Measurements from ENCODE around the gene LYRM4. TPM values are rescaled to one million over a fixed set of nuclear protein-coding genes. Genes with fewer than 3 reads are reported as not detected.

The LYRM4 gene
- polyA plus RNA-seq, 1 donor (not counting 4 experiments of a cell fraction or from before 2014, with no cell fraction given), result 41.1 TPM

DNA sequence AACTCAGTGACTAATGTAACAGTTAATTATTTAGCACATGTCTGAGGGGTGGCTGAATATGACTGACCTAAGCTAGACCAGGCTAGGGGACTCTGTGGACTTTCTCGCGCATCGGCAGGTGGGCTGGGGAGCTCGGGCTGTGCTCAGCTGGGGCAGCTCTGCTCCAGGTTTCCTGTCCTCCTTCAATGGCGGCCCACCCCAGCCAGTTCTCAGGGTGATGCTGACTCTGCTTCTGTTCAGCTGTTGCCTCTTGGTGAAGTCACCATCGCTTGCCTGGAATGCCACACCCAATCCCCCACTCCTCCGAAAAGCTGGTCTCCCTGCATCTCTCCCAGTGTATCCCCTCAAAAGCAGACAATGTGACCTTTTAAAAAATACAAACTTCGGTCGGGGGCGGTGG, 155.6 kb downstream of the LYRM4 start:
- Histone ChIP-seq H4K20me1 (ENCODE audit: control insufficient read depth, extremely low read depth, insufficient read depth, low read length) (no peaks in the 10 kb centered on the region), H3K9me1 (ENCODE audit: control insufficient read depth, extremely low read depth, insufficient read depth, low read length) (no peaks in the 10 kb centered on the region), H3K36me3 (ENCODE audit: control insufficient read depth in 2 of 2, extremely low read depth in 1 of 2, insufficient read depth in 2 of 2, low read length in 2 of 2) (no peaks in the 10 kb centered on the region), H2AFZ (ENCODE audit: control insufficient read depth, low read length) (no peak overlapping the region), H3K4me3 (ENCODE audit: control insufficient read depth in 2 of 3, extremely low read depth in 1 of 3, insufficient read depth in 2 of 3, low read depth in 1 of 3, low read length in 3 of 3) (no peak overlapping the region), H3K9me3 (ENCODE audit: control insufficient read depth, low read depth, low read length) (no peaks in the 10 kb centered on the region), H3K4me2 (ENCODE audit: control insufficient read depth, extremely low read depth, insufficient read depth, low read depth, low read length) (no peak overlapping the region), H3K27ac (ENCODE audit: control insufficient read depth, insufficient read depth, low read length) (no peak overlapping the region), H3K4me1 (ENCODE audit: control insufficient read depth, extremely low read depth, insufficient read depth, low read length) (no peaks in the 10 kb centered on the region), H3K27me3 (ENCODE audit: control insufficient read depth, extremely low read depth, insufficient read depth, low read length) (no peaks in the 10 kb centered on the region), H3K79me2 (ENCODE audit: control insufficient read depth, insufficient read depth, low read length) (no peaks in the 10 kb centered on the region), H3K9ac (ENCODE audit: control insufficient read depth, extremely low read depth, insufficient read depth, low read length) (no peak overlapping the region)
- dilution Hi-C loops (cut with MboI; ENCODE audit: extremely low pct_ligation_motif_present, low sequenced_read_pairs), result no loop called here
- FAIRE-seq (no peak), DNase-seq (ENCODE audit: low read depth, low spot score) (no peak)
- TF ChIP-seq EZH2 (IDR thresholded peaks at IDR 0.05; ENCODE audit: low read length), result no peak
- TF ChIP-seq CTCF (optimal IDR thresholded peaks at IDR 0.05 in 1 of 3, IDR thresholded peaks at IDR 0.05 in 1 of 3, conservative IDR thresholded peaks at IDR 0.05 in 1 of 3; ENCODE audit: extremely low read depth in 1 of 3, insufficient read depth in 2 of 3, low read length in 3 of 3), result no peak

- H3K9me1 ChIP-seq (ENCODE audit: control insufficient read depth, extremely low read depth, insufficient read depth, low read length), result no peaks in the 10 kb centered on the region
- TF ChIP-seq EZH2 (IDR thresholded peaks at IDR 0.05; ENCODE audit: low read length) (no peak), CTCF (optimal IDR thresholded peaks at IDR 0.05 in 1 of 3, IDR thresholded peaks at IDR 0.05 in 1 of 3, conservative IDR thresholded peaks at IDR 0.05 in 1 of 3; ENCODE audit: extremely low read depth in 1 of 3, insufficient read depth in 2 of 3, low read length in 3 of 3) (no peak)
- H3K27me3 ChIP-seq (ENCODE audit: control insufficient read depth, extremely low read depth, insufficient read depth, low read length), result no peaks in the 10 kb centered on the region
- no peak for DNase-seq (ENCODE audit: low read depth, low spot score)
- no peak for FAIRE-seq
- H3K79me2 ChIP-seq (ENCODE audit: control insufficient read depth, insufficient read depth, low read length), result no peaks in the 10 kb centered on the region
- no peak overlapping the region for H3K4me2 ChIP-seq (ENCODE audit: control insufficient read depth, extremely low read depth, insufficient read depth, low read depth, low read length)
- H2AFZ ChIP-seq (ENCODE audit: control insufficient read depth, low read length), result no peak overlapping the region
- H3K9ac ChIP-seq (ENCODE audit: control insufficient read depth, extremely low read depth, insufficient read depth, low read length), result no peak overlapping the region
- H4K20me1 ChIP-seq (ENCODE audit: control insufficient read depth, extremely low read depth, insufficient read depth, low read length), result no peaks in the 10 kb centered on the region
- dilution Hi-C loops (cut with MboI; ENCODE audit: extremely low pct_ligation_motif_present, low sequenced_read_pairs), result no loop called here
- no peak overlapping the region for H3K4me3 ChIP-seq (ENCODE audit: control insufficient read depth in 2 of 3, extremely low read depth in 1 of 3, insufficient read depth in 2 of 3, low read depth in 1 of 3, low read length in 3 of 3)
- no peaks in the 10 kb centered on the region for H3K4me1 ChIP-seq (ENCODE audit: control insufficient read depth, extremely low read depth, insufficient read depth, low read length)
- H3K27ac ChIP-seq (ENCODE audit: control insufficient read depth, insufficient read depth, low read length), result no peak overlapping the region
- no peaks in the 10 kb centered on the region for H3K9me3 ChIP-seq (ENCODE audit: control insufficient read depth, low read depth, low read length)
- H3K36me3 ChIP-seq (ENCODE audit: control insufficient read depth in 2 of 2, extremely low read depth in 1 of 2, insufficient read depth in 2 of 2, low read length in 2 of 2), result no peaks in the 10 kb centered on the region
These were observed 156.1 kb downstream of the LYRM4 start for GRCh38 chr6:5104667-5105066.
